Activated CD8-positive, alpha-beta memory T cell treated with anti-CD3 and anti-CD28 coated beads, Interleukin-2, amount 50 U/mL, for 24 hours (primary cell): Measurements from ENCODE around the gene PUS7.
"Not testable (repeated sequence)": the region's sequence is repeated elsewhere in the genome, so short reads cannot be mapped to it uniquely, and the experiment has no call there.

ENCODE experiments used
- DNase-seq: peaks from one replicate; pipeline ENCODE4 v3.0.0-alpha.2; 2020; ENCODE audit errors: extremely low read depth

The PUS7 gene

DNA sequence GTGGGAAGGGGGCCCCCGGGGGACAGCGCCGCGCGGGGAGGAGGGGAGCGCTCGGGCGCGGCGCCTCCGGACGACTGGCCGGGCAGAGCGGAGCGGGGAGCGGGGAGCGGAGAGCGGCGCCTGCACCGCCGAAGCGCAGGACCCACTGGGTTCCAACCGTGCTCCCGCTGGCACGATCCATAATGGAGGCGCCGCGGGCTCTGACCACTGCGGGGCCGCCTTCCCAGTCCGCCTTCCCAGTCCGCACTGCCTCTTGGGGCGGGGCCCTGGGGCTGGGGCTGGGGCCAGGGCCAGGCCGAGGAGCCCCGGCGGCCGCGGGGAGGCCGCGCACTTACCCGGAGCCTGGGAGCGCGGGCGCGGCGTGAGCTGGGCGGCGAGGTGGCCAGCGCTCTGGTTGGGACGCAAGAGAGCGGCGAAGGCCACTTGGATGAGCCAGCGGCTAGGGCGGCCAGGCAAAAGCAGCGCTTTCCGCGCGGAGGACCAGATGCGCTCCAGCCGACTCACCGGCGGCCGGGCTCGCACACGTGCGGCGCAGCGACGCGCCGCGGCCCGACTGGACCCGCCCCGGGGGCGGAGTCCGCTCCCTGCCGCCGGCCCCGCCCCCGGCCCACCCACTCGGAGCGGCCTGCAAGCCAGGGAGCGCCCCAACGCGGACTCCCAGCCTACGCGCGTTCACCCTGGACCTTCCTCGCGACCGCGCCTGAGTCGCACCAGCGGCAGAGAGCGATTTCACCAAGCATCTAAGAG lies at the start of gene PUS7:
PUS7 (minus strand) TSS at position 555 of the 747 bp plus-strand sequence. CDS start 13,759 bp downstream, outside the sequence.
- no peak for DNase-seq

DNA sequence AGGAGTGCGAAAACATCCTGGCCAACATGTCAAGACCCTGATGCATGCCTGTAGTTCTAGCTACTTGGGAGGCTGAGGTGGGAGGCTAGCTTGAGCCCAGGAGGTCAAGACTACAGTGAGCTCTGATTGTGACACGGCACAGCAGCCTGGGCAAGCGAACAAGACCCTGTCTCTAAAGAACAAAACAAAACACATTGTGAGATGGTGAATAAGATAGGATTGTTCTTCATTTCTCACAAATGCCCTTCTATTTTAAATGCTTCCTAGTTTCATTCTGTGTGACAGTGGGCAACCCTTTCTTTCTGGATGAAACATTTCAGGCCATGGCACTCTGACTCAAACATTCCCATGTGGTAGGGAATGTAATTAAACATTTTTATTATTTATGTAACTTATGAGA lies 45.8 kb upstream of the PUS7 start:
- DNase-seq: no peak

- no peak for DNase-seq
Observed at GRCh38 chr7:105567024-105567423, 45.0 kb upstream of the PUS7 start.

GRCh38 chr7:105565190-105565589 lies 43.1 kb upstream of the PUS7 start:
- DNase-seq: no peak

DNA sequence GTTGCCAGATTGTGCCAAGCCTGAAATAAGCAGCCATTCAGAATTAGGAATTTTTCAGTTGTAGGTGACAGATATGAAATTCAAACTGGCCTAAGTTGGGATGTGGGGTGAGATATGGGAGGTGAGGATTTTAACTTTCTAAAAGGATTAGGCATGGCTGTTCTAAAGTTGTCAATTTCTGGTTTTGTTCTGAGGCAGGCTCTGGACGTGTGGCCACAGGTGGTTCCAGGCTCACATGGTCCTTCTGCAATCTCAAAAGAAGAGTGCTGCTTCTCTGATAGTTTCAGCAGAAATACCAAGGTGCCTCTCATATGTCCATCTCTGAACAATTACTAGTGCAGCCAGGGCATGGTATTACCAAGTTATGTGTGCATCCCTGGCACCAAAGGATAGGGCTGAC lies 37.9 kb upstream of the PUS7 start:
- no peak for DNase-seq

DNA sequence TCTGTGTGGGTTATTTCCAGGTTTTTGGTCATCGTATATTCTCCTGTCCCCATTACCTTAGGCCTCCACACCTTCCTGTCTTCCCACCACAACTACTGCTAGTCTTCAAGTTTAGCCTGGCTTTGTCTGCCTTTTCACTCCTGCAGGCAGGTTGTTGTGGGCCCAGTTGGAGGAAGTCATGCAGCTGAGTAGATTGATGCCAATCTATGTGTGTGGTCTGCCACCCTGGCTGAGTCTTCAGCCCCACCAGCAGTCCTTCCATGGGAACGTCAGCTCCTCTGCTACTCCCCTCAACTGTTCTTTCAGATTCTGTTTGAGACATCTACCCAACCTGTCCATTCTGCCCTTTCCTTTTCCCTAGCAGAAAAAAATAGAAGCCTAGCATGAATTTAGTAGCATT lies 16.3 kb upstream of the PUS7 start:
- no peak for DNase-seq

GRCh38 chr7:105532709-105533460 lies 10.8 kb upstream of the PUS7 start:
- DNase-seq: no peak

DNA sequence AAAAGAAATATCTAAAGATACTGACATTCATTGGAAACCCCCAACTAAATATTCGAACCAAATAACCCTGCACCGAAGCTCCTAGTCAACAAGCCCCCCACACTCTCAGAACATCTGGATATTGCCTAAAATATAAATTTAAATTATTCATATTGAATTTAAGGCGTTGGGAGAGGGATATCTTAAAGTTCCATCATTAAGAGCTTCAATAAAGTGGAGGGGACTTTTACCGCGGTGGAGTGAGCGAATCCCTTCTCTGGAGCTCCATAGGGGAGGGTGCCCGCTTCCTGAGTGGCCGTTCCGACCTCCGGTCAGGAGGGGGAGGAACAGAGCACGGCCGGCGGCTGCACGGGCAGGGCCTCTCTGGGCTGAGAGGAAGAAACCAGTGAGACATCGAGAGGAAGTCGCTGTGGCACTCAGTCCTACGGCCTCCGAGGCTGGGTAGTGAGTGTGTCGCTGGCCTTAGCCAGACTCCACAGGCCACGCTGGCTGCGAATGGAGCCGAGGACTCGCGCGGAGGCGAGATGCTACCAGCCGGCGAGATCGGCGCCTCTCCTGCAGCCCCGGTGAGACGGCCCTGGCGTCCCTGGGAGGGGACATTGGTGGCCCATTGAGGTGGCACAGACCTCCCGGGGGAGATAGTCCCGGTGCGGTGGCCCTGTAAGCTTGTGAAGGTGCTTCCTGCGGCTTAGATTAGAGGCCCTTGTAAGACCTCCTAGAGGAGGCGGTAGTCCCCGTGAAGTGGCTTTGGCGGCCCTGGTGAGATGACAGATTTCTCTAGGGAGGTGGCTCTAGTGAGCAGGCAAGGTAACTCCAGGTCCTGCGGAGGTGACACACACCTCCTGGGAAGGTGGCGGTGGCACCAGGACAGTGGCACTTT lies 10.0 kb upstream of the PUS7 start, which contains the start of gene RINT1:
RINT1 (plus strand) TSS at position 410 of the 880 bp plus-strand sequence; CDS start at position 525, 115 bp downstream.
- peak; percentile 80 for DNase-seq

DNA sequence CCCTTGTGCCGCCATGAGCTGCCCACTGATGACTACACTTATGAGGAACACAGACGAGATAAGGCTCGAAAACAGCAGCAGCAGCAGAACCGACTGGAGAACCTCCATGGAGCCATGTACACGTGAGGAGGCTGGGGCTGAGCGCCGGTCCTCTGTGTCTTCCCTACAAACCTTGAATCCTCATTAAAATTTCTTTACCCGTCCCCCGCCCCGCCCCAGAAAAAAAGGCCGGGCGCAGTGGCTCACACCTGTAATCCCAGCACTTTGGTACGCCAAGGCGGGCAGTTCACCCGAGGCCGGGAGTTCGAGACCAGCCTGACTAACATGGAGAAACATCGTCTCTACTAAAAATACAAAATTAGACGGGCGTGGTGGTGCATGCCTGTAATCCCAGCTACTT lies 8.5 kb upstream of the PUS7 start:
- no peak for DNase-seq

GRCh38 chr7:105530126-105530525 lies 8.1 kb upstream of the PUS7 start:
- no peak for DNase-seq

DNA sequence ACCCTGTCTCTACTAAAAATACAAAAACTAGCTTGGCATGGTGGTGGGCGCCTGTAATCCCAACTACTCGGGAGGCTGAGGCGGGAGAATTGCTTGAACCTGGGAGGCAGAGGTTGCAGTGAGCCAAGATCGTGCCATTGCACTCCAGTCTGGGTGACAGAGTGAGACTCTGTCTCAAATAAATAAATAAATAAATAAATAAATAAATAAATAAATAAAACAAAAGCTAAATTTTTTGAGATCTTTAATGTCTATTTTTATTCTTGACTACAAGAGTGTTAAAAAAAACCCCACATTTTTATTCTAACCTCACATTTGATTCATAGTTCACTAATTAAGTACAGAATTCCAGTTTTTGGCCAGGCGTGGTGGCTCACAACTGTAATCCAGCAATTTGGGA lies 5.7 kb upstream of the PUS7 start:
- DNase-seq: not testable (repeated sequence)

- no peak for DNase-seq
Observed at GRCh38 chr7:105524840-105525239, 2.8 kb upstream of the PUS7 start.

DNA sequence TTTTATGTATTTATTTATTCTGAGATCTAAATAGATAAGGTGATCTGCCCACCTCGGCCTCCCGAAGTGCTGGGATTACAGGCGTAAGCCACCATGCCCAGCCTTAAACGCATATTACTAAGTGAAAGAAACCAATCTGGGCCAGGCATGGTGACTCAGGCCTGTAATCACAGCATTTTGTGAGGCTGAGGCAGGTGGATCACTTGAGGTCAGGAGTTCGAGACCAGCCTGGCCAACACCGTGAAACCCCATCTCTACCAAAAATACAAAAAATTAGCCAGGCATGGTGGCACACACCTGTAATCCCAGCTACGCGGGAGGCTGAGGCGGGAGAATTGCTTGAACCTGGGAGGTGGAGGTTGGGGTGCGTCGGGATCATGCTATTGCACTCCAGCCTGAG lies 2.4 kb upstream of the PUS7 start:
- DNase-seq: not testable (repeated sequence)

- DNase-seq: no peak
Observed at GRCh38 chr7:105521027-105521716, 899 bp downstream of the PUS7 start.

DNA sequence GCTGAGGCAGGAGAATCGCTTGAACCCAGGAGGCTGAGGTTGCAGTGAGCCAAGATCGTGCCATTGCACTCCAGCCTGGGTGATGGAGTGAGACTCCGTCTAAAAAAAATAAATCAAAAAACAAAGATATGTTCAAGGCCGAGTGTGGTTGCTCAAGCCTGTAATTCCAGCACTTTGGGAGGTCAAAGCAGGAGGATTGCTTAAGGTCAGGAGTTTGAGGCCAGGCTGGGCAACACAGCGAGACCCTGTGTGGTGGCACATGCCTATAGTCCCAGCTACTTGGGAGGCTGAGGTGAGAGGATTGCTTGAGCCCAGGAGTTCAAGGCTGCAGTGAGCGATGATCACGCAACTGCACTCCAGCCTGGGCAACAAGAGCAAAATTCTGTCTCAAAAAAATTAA lies 1.5 kb downstream of the PUS7 start:
- DNase-seq: not testable (repeated sequence)

DNA sequence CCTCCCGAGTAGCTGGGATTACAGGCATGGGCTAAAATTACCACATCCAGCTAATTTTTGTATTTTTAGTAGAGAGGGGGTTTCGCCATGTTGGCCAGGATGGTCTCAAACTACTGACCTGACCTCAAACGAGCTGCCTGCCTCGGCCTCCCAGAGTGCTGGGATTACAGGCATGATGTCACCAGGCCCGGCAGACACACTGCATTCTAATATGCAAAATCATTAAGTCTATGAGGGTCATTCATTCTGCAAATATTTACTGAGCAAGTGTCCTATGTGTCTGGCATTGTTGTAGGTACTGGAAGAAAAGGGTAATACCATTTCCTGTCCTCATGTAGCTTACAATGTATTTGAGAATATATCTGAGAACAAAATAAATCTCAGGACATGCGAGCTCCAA lies 2.7 kb downstream of the PUS7 start:
- no peak for DNase-seq

DNA sequence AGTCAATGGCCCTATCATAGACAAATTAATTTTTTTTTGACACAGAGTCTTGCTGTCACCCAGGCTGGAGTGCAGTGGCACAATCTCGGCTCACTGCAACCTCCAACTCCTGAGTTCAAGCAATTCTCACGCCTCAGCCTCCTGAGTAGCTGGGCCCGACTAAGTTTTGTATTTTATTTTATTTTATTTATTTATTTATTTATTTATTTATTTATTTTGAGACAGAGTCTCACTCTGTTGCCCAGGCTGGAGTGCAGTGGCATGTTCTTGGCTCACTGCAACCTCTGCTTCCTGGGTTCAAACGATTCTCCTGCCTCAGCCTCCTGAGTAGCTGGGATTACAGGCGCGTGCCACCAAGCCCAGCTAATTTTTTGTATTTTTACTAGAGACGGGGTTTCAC lies 6.5 kb downstream of the PUS7 start:
- DNase-seq: not testable (repeated sequence)

- DNase-seq: no peak
Observed at GRCh38 chr7:105512926-105513526, 9.0 kb downstream of the PUS7 start.

GRCh38 chr7:105512415-105512814 lies 9.7 kb downstream of the PUS7 start:
- no peak for DNase-seq

DNA sequence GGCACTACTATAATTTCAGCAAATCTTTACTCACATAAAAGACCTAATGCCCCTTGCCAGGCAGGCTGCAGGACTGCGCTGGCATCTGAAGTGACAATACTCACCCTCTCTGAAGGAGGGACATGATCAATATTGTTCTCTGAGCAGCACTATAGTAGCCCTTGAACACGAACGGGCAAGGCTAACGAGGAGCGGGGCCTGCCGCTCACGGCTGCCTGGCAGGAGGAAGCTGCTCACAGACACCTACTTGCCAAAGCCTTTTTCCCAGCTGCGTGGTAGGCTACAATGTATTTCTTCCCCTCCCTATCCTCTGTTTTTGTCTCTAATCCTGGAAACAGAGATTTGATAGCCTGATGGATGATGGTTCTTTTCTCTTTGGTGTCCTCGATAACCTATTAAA lies 19.9 kb downstream of the PUS7 start:
- DNase-seq: no peak

GRCh38 chr7:105497016-105497415 lies 25.1 kb downstream of the PUS7 start:
- DNase-seq: no peak
